MCF 10A (cell line): Measurements from ENCODE around the gene CCNA2. TPM values are rescaled to one million over a fixed set of nuclear protein-coding genes. Genes with fewer than 3 reads are reported as not detected.

Source experiments
- BruUV-seq: library from RNA; stranded (reverse); fragments of 400-500 nt; replicated peaks from 2 replicates; lab custom pipeline; 2021; lab: Mats Ljungman, UMichigan
- CTCF ChIA-PET: fragments of 300-600 bp; sonication (Branson Sonifier 250); formaldehyde crosslinking; extraction: SDS; loops from one replicate; lab custom pipeline; 2021; ENCODE audit warnings: antibody characterized with exemption, inconsistent platforms; lab: Yijun Ruan, JAX
- POLR2A ChIA-PET: fragments of 300-600, 350-650 bp; sonication (Branson Sonifier 250); formaldehyde crosslinking; extraction: SDS; loops from one replicate; lab custom pipeline; 2020; ENCODE audit warnings: antibody characterized with exemption, inconsistent platforms; lab: Yijun Ruan, JAX
- DNase-seq: peaks from one replicate; pipeline ENCODE4 v3.0.0-alpha.2; 2018; ENCODE audit not compliant: unreplicated experiment
- H3K27ac Mint-ChIP-seq: one replicate; pipeline ENCODE4 v1.8.0; 2022; ENCODE audit warnings: mild to moderate bottlenecking, low read depth, mixed read lengths; ENCODE audit not compliant: unreplicated experiment
- H3K27me3 Mint-ChIP-seq: one replicate; pipeline ENCODE4 v1.8.0; 2022; ENCODE audit warnings: mixed read lengths; ENCODE audit not compliant: insufficient read depth, unreplicated experiment
- H3K36me3 Mint-ChIP-seq: one replicate; pipeline ENCODE4 v1.8.0; 2022; ENCODE audit warnings: mild to moderate bottlenecking, moderate library complexity, mixed read lengths; ENCODE audit not compliant: insufficient read depth, unreplicated experiment
- H3K4me1 Mint-ChIP-seq: one replicate; pipeline ENCODE4 v1.8.0; 2022; ENCODE audit warnings: mixed read lengths; ENCODE audit not compliant: insufficient read depth, unreplicated experiment
- H3K4me3 Mint-ChIP-seq: one replicate; pipeline ENCODE4 v1.8.0; 2022; ENCODE audit warnings: mild to moderate bottlenecking, moderate library complexity, mixed read lengths; ENCODE audit not compliant: unreplicated experiment
- H3K9me3 Mint-ChIP-seq: one replicate; pipeline ENCODE4 v1.8.0; 2022; ENCODE audit warnings: mixed read lengths; ENCODE audit not compliant: unreplicated experiment
- intact Hi-C: fragments of 100-400 bp; cut with micrococcal nuclease; formaldehyde crosslinking; loops from 2 replicates; pipeline ENCODE4 v1.14.1; 2022
- total RNA-seq: library from RNA; stranded (reverse); gene quantifications from 2 replicates; pipeline ENCODE4 v1.2.3, GENCODE V29; 2022
- TF ChIP-seq, protein P1 (sequence below): fragments of 200-600 bp; IDR thresholded peaks from one replicate; pipeline ENCODE4 v1.8.0; 2022; ENCODE audit warnings: antibody characterized with exemption, mild to moderate bottlenecking; ENCODE audit not compliant: unreplicated experiment

The CCNA2 gene
- total RNA-seq, 1 experiment from 2014 or later, result 22.0 TPM

DNA sequence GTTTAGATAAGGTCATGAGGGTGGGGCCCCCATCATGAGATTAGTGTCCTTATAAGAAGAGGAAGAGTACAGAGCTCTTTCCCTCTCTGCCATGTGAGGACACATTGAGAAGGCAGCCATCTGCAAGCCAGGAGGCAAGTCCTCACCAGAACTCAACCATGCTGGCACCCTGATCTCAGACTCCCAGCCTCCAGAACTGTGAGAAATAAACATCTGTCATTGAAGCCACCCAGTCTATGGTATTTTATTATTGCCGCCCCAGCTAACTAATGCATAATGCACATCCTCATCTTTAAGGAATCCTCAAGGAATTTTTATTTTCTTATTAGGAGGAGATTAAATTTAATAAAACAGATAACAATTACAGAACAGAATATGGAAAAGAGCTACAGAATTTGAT is 39.3 kb downstream of the CCNA2 start:
- POLR2A ChIA-PET, result interaction anchor here (0.7 to 1.6 kb wide), 2 partner anchors 87 to 405 kb away, joined by 4 to 6 read pairs; partner anchors contain the start of gene ANXA5
- CTCF ChIA-PET, result interaction anchor here (0.6 kb wide), 1 partner anchor 409 kb away, joined by 3 read pairs; no protein-coding TSS in a partner anchor
- H3K9me3 Mint-ChIP-seq, result no peaks in the 10 kb centered on the region
- intact Hi-C loops, result no loop called here
- H3K27me3 Mint-ChIP-seq, result no peaks in the 10 kb centered on the region
- H3K4me3 Mint-ChIP-seq, result no peak overlapping the region
- peak overlapping the region; percentile 80 for H3K27ac Mint-ChIP-seq
- H3K4me1 Mint-ChIP-seq, result peaks cover 25% of the 10 kb centered on the region
- no peak for DNase-seq
- TF ChIP-seq, protein P1, sequence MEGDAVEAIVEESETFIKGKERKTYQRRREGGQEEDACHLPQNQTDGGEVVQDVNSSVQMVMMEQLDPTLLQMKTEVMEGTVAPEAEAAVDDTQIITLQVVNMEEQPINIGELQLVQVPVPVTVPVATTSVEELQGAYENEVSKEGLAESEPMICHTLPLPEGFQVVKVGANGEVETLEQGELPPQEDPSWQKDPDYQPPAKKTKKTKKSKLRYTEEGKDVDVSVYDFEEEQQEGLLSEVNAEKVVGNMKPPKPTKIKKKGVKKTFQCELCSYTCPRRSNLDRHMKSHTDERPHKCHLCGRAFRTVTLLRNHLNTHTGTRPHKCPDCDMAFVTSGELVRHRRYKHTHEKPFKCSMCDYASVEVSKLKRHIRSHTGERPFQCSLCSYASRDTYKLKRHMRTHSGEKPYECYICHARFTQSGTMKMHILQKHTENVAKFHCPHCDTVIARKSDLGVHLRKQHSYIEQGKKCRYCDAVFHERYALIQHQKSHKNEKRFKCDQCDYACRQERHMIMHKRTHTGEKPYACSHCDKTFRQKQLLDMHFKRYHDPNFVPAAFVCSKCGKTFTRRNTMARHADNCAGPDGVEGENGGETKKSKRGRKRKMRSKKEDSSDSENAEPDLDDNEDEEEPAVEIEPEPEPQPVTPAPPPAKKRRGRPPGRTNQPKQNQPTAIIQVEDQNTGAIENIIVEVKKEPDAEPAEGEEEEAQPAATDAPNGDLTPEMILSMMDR, result no peak
- H3K36me3 Mint-ChIP-seq, result no peaks in the 10 kb centered on the region
- BruUV-seq, result no TSS peak

DNA sequence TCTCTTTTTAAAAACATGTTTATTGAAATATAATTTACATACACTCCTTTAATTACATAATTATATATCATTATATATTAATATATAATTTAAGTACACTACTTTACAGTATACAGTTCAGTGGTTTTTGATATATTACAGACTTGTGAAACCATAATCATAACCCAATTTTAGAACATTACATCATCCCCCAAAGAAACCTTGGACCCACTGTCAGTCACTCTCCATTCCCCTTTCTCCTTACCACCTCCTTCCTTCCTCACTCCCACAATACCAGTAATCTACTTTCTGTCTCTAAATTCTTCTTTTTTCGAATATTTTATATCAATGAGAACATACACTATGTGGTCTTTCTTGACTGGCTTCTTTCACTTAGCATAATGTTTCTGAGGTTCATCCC is 40.5 kb downstream of the CCNA2 start:
- Mint-ChIP-seq H3K27me3 (no peaks in the 10 kb centered on the region), H3K9me3 (no peaks in the 10 kb centered on the region), H3K36me3 (no peaks in the 10 kb centered on the region), H3K4me1 (peaks cover 21% of the 10 kb centered on the region), H3K4me3 (no peak overlapping the region), H3K27ac (no peak overlapping the region)
- ChIA-PET CTCF (no interaction called here), POLR2A (interaction anchor here (0.6 to 2.3 kb wide), 2 partner anchors 18 to 64 kb away, joined by 3 to 7 read pairs; partner anchors contain the start of gene EXOSC9)
- DNase-seq, result no peak
- TF ChIP-seq, protein P1, result no peak
- no TSS peak for BruUV-seq
- intact Hi-C loops, result no loop called here

DNA sequence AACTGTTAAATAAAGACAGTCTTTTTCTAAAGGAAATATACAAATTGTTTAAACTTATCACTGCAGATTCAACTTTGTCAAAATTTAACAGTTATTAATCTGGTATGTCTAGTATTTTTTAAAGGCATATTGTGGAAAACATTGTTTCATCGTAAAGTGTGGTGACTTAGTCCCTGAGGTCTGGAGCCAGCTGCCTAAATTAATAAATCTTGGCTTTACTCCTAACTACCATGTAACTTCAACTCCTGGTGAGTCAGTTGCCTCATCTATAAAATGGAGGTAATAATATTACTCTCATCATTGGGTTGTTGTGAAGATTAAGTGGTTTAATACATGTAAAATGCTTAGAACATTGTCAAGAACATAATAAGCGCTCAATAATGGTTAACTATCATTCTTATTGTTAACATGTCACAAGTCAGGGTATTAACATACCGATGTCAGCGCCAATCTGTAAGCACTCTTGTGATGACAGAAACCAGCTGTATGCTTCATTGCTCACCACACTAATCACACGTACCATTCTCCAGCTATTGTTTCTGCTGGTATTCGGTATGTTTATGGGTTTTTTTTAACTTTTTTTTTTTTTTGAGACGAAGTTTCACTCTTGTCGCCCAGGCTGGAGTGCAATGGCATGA is 44.6 kb downstream of the CCNA2 start:
- no TSS peak for BruUV-seq
- ChIA-PET CTCF (interaction anchor here (1.0 to 1.7 kb wide), 3 partner anchors 12 to 14 kb away, joined by 3 to 5 read pairs (median 3); partner anchors contain the start of gene SMIM43), POLR2A (interaction anchor here (1.1 kb wide), 2 partner anchors 17 to 25 kb away, joined by 3 read pairs; no protein-coding TSS in a partner anchor)
- Mint-ChIP-seq H3K4me1 (peaks cover 16% of the 10 kb centered on the region), H3K27me3 (no peaks in the 10 kb centered on the region), H3K27ac (no peak overlapping the region), H3K4me3 (no peak overlapping the region), H3K9me3 (no peaks in the 10 kb centered on the region), H3K36me3 (no peaks in the 10 kb centered on the region)
- no peak for DNase-seq
- TF ChIP-seq, protein P1, result no peak
- intact Hi-C loops, result no loop called here

DNA sequence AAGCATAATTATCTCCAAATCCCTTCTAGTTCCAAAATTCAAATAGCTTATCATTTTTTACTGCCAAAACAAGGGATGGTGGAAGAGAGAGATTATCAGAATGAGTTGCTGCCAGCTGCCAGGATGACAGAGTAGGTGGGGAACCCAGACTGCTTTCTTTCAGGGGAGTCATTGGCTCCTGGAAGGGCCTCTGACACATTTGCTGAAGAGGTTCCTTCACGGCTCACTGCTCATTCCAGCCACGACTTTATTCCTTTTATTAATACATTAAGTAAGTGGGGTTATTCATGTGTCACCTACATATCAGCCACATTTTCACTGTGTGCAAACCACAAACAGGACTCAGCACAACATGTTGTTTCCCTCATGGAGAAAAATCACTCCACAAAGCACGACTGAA is 46.1 kb downstream of the CCNA2 start:
- no peaks in the 10 kb centered on the region for H3K36me3 Mint-ChIP-seq
- intact Hi-C loops, result no loop called here
- H3K4me3 Mint-ChIP-seq, result no peak overlapping the region
- no peak for DNase-seq
- H3K27me3 Mint-ChIP-seq, result no peaks in the 10 kb centered on the region
- H3K27ac Mint-ChIP-seq, result no peak overlapping the region
- BruUV-seq, result no TSS peak
- POLR2A ChIA-PET, result interaction anchor here (1.1 to 1.5 kb wide), 2 partner anchors 15 to 46 kb away, joined by 3 to 4 read pairs; partner anchors contain the start of gene CCNA2
- TF ChIP-seq, protein P1, result no peak
- H3K4me1 Mint-ChIP-seq, result peaks cover 19% of the 10 kb centered on the region
- CTCF ChIA-PET, result interaction anchor here (1.5 kb wide), 1 partner anchor 41 kb away, joined by 5 read pairs; no protein-coding TSS in a partner anchor
- H3K9me3 Mint-ChIP-seq, result no peaks in the 10 kb centered on the region
